Psoas muscle (tissue), 8 donors: ENCODE results near the gene GSX2. TPM values are rescaled to one million over a fixed set of nuclear protein-coding genes. Genes with fewer than 3 reads are reported as not detected.
"Not testable (repeated sequence)": the region's sequence is repeated elsewhere in the genome, so short reads cannot be mapped to it uniquely, and the experiment has no call there.

ENCODE experiments used
- ATAC-seq, 4 donors: fragments of 200-7000 bp; cut with Tn5 transposase; one replicate each; pipeline ENCODE4 v1.9.1; 2020; ENCODE audit warnings: moderate library complexity in 3 of 4, mild to moderate bottlenecking in 2 of 4
- DNase-seq, 2 donors: peaks; one replicate each; pipeline ENCODE4 v3.0.0-alpha.2; 2020
- H3K27ac ChIP-seq: fragments of 200-600 bp; one replicate; pipeline ENCODE4 v1.8.0; 2022
- H3K27me3 ChIP-seq, 3 donors: fragments of 200-600 bp in 1 of 3; one replicate each; pipeline versions ENCODE4 v1.6.1 to v1.8.0; 2013 to 2022; ENCODE audit warnings: low read length in 2 of 3, mild to moderate bottlenecking in 2 of 3, moderate library complexity in 1 of 3; ENCODE audit not compliant: insufficient read depth in 3 of 3
- H3K36me3 ChIP-seq, 2 donors: fragments of 200-600 bp in 1 of 2; one replicate each; pipeline versions ENCODE4 v1.6.1 to v1.8.0; 2013 to 2022; ENCODE audit warnings: low read depth in 1 of 2, mild to moderate bottlenecking in 1 of 2, moderate library complexity in 1 of 2; ENCODE audit not compliant: insufficient read depth in 1 of 2
- H3K4me1 ChIP-seq: fragments of 200-600 bp; one replicate; pipeline ENCODE4 v1.8.0; 2022
- H3K4me3 ChIP-seq: fragments of 200-600 bp; one replicate; pipeline ENCODE4 v1.8.0; 2022; ENCODE audit warnings: mild to moderate bottlenecking
- H3K9me3 ChIP-seq: fragments of 200-600 bp; one replicate; pipeline ENCODE4 v1.8.0; 2022
- WGBS, 3 donors: extraction: QIAGEN DNeasy Blood & Tissue Kit; methylation state at CpG; one replicate each; pipeline versions ENCODE4 v1.1.6 to v1.1.7; 2013; 5-methylcytosine and 5-hydroxymethylcytosine counted together
- intact Hi-C, 2 donors: fragments of 100-400 bp; cut with DNase I; formaldehyde crosslinking; loops; one replicate each; pipeline versions ENCODE4 v1.11.0 to v1.14.2; 2022
- polyA plus RNA-seq, 3 donors: library from polyadenylated mRNA; stranded (reverse); fragments of 200-250 nt; gene quantifications; one replicate each; pipeline ENCODE4 v1.2.3, GENCODE V29; 2013
- total RNA-seq, 4 donors: library from RNA; stranded (reverse); fragmentation: NEBNext Ultra II Directional in 2 of 4; extraction: Animal tissue kit (Norgen Biotek cat#: 25700) in 2 of 4; gene quantifications; one replicate each; pipeline versions ENCODE4 v1.2.1 to v1.2.4, GENCODE V29; 2021 to 2023
- TF ChIP-seq, protein P1 (sequence below): fragments of 200-600 bp; IDR thresholded peaks from one replicate; pipeline ENCODE4 v1.8.0; 2022; ENCODE audit warnings: antibody characterized with exemption
- donor health status: healthy with polysubstance abuse.
- donor health status: DM: no; HTN: no; CAD: no; lungs with moderate emphysema.
- donor health status: Bipolar disorder and iron deficiency.
- donor health status: healthy.
- donor health status: DM: yes; HTN: yes; CAD: no.
- donor health status: DM: no; HTN: no; CAD: no.
- donor health status: DM: no; HTN: no; CAD: no.
- donor health status: DM: yes; HTN: yes; CAD: no.

Gene GSX2
- total and polyA plus RNA-seq, 7 donors, result not detected

DNA sequence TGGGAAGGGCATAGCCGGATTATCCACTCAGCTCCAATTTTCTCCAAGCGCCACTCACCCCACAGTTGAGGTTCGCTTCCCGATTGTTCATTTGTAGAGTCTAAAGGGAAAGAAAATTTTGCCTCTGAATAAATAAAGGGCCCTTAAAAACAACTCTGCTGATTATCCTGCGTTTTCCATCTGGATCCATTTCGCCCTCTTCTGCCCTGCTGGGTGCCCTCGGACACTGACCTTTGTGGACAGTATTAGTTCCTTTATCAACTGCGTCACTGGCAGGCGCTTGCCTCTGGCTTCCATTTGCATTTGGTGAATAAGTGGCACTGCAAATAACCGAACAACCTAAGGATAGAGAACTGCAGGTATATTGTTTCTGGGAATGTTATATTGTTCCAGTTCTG, 10.1 kb downstream of the GSX2 start:
- ATAC-seq (no peak), DNase-seq (no peak)
- H3K36me3 ChIP-seq, result no peaks in the 10 kb centered on the region
- H3K9me3 ChIP-seq, result no peaks in the 10 kb centered on the region
- H3K27me3 ChIP-seq, result peaks cover 7 to 82% (median 19%) of the 10 kb centered on the region in 3 donors
- 11 to 23% (median 18%) methylated on average over 10 of the region's 10 CpGs for WGBS, 3 donors
- H3K27ac ChIP-seq, result no peak overlapping the region
- peak overlapping the region; percentile 31 for H3K4me3 ChIP-seq
- intact Hi-C loops, result no loop called here
- TF ChIP-seq, protein P1, sequence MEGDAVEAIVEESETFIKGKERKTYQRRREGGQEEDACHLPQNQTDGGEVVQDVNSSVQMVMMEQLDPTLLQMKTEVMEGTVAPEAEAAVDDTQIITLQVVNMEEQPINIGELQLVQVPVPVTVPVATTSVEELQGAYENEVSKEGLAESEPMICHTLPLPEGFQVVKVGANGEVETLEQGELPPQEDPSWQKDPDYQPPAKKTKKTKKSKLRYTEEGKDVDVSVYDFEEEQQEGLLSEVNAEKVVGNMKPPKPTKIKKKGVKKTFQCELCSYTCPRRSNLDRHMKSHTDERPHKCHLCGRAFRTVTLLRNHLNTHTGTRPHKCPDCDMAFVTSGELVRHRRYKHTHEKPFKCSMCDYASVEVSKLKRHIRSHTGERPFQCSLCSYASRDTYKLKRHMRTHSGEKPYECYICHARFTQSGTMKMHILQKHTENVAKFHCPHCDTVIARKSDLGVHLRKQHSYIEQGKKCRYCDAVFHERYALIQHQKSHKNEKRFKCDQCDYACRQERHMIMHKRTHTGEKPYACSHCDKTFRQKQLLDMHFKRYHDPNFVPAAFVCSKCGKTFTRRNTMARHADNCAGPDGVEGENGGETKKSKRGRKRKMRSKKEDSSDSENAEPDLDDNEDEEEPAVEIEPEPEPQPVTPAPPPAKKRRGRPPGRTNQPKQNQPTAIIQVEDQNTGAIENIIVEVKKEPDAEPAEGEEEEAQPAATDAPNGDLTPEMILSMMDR, result no peak
- H3K4me1 ChIP-seq, result no peaks in the 10 kb centered on the region

DNA sequence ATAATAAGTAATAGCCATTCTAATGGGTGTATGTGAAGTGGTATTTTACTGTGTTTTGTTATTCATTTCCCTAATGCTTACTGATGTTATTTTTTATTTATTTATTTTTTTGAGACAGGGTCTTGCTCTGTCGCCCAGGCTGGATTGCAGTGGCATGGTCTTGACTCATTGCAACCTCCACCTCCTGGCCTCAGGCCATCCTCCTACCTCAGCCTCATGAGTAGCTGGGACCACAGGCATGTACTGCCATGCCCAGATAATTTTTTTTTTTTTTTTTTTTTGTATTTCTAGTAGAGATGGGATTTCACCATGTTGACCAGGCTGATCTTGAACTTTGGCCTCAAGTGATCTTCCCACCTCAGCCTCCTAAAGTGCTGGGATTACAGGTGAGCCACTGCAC, 13.2 kb downstream of the GSX2 start:
- intact Hi-C loops, H3K27ac ChIP-seq, ATAC-seq, H3K9me3 ChIP-seq, H3K4me1 ChIP-seq, H3K36me3 ChIP-seq, H3K4me3 ChIP-seq, DNase-seq: not testable (repeated sequence)
- WGBS, 3 donors, result 94 to 100% (median 95%) methylated on average over 1 of the region's 1 CpG
- H3K27me3 ChIP-seq, result peaks cover 10 to 57% (median 13%) of the 10 kb centered on the region in 3 donors

DNA sequence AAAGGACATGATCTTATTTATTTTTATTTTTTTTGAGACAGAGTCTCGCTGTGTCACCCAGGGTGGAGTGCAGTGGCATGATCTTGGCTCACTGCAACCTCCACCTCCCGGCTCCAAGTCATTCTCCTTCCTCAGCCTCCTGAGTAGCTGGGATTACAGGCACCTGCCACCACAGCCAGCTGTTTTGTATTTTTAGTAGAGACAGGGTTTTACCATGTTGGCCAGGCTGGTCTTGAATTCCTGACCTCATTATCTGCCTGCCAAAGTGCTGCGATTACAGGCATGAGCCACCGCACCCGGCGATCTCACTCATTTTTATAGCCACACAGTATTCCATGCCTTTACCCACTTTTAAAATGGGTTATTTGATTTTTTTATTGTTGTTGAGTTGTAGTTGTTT, 16.3 kb downstream of the GSX2 start:
- H3K27ac ChIP-seq, H3K4me3 ChIP-seq, intact Hi-C loops, H3K9me3 ChIP-seq, H3K4me1 ChIP-seq, DNase-seq, H3K36me3 ChIP-seq, ATAC-seq: not testable (repeated sequence)
- peaks cover 2 to 32% (median 3%) of the 10 kb centered on the region in 3 donors for H3K27me3 ChIP-seq
- WGBS, 3 donors, result 31 to 43% (median 40%) methylated on average over 6 of the region's 6 CpGs

DNA sequence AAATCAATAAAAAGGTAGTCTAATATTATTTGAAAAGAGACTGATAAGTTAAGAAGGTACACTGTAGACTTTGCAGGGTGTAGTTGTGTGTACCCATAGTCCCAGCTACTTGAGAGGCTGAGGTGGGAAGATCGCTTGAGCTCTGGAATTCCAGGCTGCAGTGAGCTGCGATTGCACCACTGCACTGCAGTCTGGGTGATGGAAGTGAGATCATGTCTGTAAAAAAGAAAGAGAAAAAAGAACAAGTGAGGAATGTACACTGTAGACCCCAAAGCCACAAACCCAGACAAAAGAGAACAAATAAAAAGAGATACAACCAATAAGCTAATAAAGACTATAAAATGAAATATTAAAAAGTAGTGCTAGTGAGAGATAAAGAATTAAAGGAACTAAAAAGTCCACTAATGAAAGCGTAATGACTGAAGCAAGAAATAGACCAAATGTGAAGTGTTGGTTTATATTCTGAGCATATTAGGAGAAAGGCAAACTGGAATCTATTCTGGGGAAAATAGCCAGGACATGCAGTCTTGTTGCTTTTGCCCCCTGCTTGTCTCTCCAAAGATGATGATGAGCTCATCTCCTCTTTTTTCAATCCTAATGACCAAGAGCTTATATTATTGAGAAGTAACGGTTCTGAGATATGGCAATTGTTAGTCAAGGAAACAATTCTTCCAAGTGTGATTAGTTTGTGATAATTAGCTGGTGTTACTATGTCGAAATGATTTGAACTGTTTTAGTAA, 19.1 kb downstream of the GSX2 start:
- DNase-seq, result no peak
- ATAC-seq, result no peak
- Histone ChIP-seq H3K4me3 (no peak overlapping the region), H3K27ac (no peak overlapping the region), H3K4me1 (no peaks in the 10 kb centered on the region), H3K9me3 (no peaks in the 10 kb centered on the region), H3K36me3 (no peaks in the 10 kb centered on the region), H3K27me3 (peaks cover under 1 to 20% (median 3%) of the 10 kb centered on the region in 3 donors)
- intact Hi-C loops, result no loop called here
- TF ChIP-seq, protein P1, result no peak
- WGBS, 3 donors, result 61 to 75% (median 72%) methylated on average over 5 of the region's 5 CpGs

DNA sequence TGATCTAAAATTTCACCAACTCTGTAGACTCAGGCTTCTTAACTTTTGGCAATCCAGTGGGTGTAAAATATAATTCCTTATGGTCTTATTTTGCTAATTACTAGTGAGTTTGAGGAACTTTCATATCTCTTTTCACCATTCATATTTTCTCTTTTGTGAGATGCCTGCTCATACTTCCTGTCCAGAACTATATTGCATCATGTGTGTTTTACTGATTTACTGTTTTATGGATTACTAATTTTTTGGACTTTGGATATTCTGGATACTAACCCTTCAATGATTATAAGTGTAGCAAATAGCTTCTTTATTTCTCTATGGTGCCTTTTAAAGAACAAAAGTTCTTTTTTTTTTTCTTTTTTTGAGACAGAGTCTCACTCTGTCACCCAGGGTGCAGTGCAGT, 20.6 kb downstream of the GSX2 start:
- H3K4me1 ChIP-seq, result no peaks in the 10 kb centered on the region
- TF ChIP-seq, protein P1, result no peak
- DNase-seq, result no peak
- ATAC-seq, result no peak
- H3K9me3 ChIP-seq, result no peaks in the 10 kb centered on the region
- H3K4me3 ChIP-seq, result no peak overlapping the region
- intact Hi-C loops, result no loop called here
- H3K27me3 ChIP-seq, result peaks cover 0 to 14% (median 0%) of the 10 kb centered on the region in 3 donors
- H3K36me3 ChIP-seq, result no peaks in the 10 kb centered on the region
- no peak overlapping the region for H3K27ac ChIP-seq

DNA sequence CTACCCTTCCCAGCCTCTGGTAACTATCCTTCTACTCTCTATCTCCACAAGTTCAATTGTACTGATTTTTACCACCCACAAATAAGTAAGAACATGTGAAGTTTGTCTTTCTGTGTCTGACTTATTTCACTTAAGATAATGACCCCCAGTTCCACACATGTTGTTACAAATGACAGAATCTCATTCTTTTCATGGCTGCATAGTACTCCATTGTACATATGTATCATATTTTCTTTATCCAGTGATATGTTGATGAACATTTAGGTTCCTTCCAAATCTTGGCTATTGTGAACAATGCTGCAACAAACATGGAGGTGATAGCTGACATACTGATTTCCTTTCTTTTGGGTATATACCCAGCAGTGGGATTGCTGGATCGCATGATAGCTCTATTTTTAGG, 27.7 kb downstream of the GSX2 start:
- Histone ChIP-seq H3K27me3 (peaks cover 0 to 8% (median 0%) of the 10 kb centered on the region in 3 donors), H3K4me3 (no peak overlapping the region), H3K9me3 (peaks cover 18% of the 10 kb centered on the region), H3K4me1 (no peaks in the 10 kb centered on the region), H3K36me3 (no peaks in the 10 kb centered on the region), H3K27ac (no peak overlapping the region)
- DNase-seq (no peak), ATAC-seq (no peak)
- 95 to 98% (median 96%) methylated on average over 1 of the region's 1 CpG for WGBS, 3 donors
- intact Hi-C loops, result no loop called here
- TF ChIP-seq, protein P1, result no peak

DNA sequence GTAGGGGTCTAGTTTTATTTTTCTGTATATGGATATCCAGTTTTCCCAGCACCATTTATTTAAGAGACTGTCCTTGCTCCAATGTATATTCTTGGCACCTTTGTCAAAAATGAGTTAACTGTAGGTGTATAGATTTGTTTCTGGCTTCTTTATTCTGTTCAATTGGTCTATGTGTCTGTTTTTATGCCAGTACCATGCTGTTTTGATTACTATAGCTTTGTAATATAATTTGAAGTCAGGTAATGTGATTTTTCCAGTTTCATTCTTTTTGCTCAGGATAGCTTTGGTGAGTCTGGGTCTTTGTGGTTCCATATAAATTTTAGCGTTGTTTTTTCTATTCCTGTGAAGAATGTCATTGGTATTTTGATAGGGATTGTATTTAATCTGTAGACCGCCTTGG, 28.7 kb downstream of the GSX2 start:
- H3K9me3 ChIP-seq, result peaks cover 18% of the 10 kb centered on the region
- ATAC-seq, H3K4me1 ChIP-seq, H3K36me3 ChIP-seq, intact Hi-C loops, DNase-seq, H3K4me3 ChIP-seq, H3K27ac ChIP-seq, H3K27me3 ChIP-seq: not testable (repeated sequence)
- WGBS, 3 donors, result 74 to 100% (median 100%) methylated on average over 2 of the region's 2 CpGs
